ENCODE data around the gene MUSK. TPM values are rescaled to one million over a fixed set of nuclear protein-coding genes. Genes with fewer than 3 reads are reported as not detected.

The MUSK gene
- polyA plus RNA-seq, 1 donor (not counting 4 experiments of a cell fraction or from before 2014, with no cell fraction given) = not detected

DNA sequence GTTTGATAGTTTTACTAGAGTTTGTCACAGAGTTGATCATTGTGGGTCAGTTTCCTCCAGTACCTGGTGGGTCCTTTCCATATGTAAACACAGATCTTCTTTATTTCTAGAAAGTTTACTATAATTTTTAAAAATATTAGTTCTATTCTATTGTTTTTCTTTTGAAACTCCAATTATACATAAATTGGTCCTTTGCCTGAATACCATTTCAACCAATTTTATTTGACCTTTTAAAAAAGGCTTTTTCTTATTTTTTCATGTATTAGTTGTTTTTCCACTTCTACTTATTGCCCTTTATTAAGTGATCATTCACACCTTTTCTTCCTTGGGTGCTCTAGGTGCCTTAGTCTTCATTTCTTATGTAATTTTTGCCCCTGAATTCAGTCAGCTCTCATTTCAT lies 33.0 kb upstream of the MUSK start:
- Histone ChIP-seq H3K36me3 (ENCODE audit: control insufficient read depth in 2 of 2, extremely low read depth in 1 of 2, insufficient read depth in 2 of 2, low read length in 2 of 2) (no peaks in the 10 kb centered on the region), H3K9me3 (ENCODE audit: control insufficient read depth, low read depth, low read length) (peaks cover 2% of the 10 kb centered on the region), H3K79me2 (ENCODE audit: control insufficient read depth, insufficient read depth, low read length) (no peaks in the 10 kb centered on the region), H3K9ac (ENCODE audit: control insufficient read depth, extremely low read depth, insufficient read depth, low read length) (no peak overlapping the region), H3K4me1 (ENCODE audit: control insufficient read depth, extremely low read depth, insufficient read depth, low read length) (no peaks in the 10 kb centered on the region), H3K27me3 (ENCODE audit: control insufficient read depth, extremely low read depth, insufficient read depth, low read length) (no peaks in the 10 kb centered on the region), H4K20me1 (ENCODE audit: control insufficient read depth, extremely low read depth, insufficient read depth, low read length) (no peaks in the 10 kb centered on the region), H3K4me3 (ENCODE audit: control insufficient read depth in 2 of 3, extremely low read depth in 1 of 3, insufficient read depth in 2 of 3, low read depth in 1 of 3, low read length in 3 of 3) (no peak overlapping the region), H3K4me2 (ENCODE audit: control insufficient read depth, extremely low read depth, insufficient read depth, low read depth, low read length) (no peak overlapping the region), H2AFZ (ENCODE audit: control insufficient read depth, low read length) (no peak overlapping the region), H3K9me1 (ENCODE audit: control insufficient read depth, extremely low read depth, insufficient read depth, low read length) (no peaks in the 10 kb centered on the region), H3K27ac (ENCODE audit: control insufficient read depth, insufficient read depth, low read length) (no peak overlapping the region)
- dilution Hi-C loops (cut with MboI; ENCODE audit: extremely low pct_ligation_motif_present, low sequenced_read_pairs) = no loop called here
- FAIRE-seq (no peak), DNase-seq (ENCODE audit: low read depth, low spot score) (no peak)
- TF ChIP-seq, protein P1, sequence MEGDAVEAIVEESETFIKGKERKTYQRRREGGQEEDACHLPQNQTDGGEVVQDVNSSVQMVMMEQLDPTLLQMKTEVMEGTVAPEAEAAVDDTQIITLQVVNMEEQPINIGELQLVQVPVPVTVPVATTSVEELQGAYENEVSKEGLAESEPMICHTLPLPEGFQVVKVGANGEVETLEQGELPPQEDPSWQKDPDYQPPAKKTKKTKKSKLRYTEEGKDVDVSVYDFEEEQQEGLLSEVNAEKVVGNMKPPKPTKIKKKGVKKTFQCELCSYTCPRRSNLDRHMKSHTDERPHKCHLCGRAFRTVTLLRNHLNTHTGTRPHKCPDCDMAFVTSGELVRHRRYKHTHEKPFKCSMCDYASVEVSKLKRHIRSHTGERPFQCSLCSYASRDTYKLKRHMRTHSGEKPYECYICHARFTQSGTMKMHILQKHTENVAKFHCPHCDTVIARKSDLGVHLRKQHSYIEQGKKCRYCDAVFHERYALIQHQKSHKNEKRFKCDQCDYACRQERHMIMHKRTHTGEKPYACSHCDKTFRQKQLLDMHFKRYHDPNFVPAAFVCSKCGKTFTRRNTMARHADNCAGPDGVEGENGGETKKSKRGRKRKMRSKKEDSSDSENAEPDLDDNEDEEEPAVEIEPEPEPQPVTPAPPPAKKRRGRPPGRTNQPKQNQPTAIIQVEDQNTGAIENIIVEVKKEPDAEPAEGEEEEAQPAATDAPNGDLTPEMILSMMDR (optimal IDR thresholded peaks at IDR 0.05 in 1 of 3, IDR thresholded peaks at IDR 0.05 in 1 of 3, conservative IDR thresholded peaks at IDR 0.05 in 1 of 3; ENCODE audit: extremely low read depth in 1 of 3, insufficient read depth in 2 of 3, low read length in 3 of 3) = no peak
- no peak for TF ChIP-seq EZH2 (IDR thresholded peaks at IDR 0.05; ENCODE audit: low read length)

DNA sequence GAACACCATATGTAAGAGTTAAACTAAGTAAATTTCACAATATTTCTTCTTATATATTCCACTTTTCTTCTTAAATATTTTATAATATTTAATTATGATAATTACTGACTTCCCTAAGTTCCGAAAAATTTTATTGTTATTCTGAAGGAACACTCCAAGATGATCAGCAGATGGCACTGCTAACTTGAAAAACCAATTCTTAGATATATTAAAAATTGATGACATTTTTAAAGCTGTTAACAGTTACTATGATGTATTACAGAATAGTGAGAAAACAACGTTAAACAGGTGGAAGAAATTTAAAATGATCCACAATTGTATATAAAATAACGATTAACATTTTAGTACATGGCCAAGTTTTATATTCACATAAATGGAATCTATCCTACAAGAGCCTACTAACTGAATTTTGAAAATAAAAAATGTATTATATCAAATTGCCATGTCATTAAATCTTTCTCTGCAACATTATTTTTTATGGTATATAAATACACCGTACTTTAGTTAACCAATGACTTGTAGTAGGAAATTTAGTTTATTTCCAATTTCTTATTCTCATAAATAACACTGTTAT lies 30.1 kb upstream of the MUSK start:
- Histone ChIP-seq H3K4me1 (ENCODE audit: control insufficient read depth, extremely low read depth, insufficient read depth, low read length) (no peaks in the 10 kb centered on the region), H3K36me3 (ENCODE audit: control insufficient read depth in 2 of 2, extremely low read depth in 1 of 2, insufficient read depth in 2 of 2, low read length in 2 of 2) (no peaks in the 10 kb centered on the region), H3K4me3 (ENCODE audit: control insufficient read depth in 2 of 3, extremely low read depth in 1 of 3, insufficient read depth in 2 of 3, low read depth in 1 of 3, low read length in 3 of 3) (no peak overlapping the region), H3K27ac (ENCODE audit: control insufficient read depth, insufficient read depth, low read length) (no peak overlapping the region), H3K79me2 (ENCODE audit: control insufficient read depth, insufficient read depth, low read length) (no peaks in the 10 kb centered on the region), H3K4me2 (ENCODE audit: control insufficient read depth, extremely low read depth, insufficient read depth, low read depth, low read length) (no peak overlapping the region), H2AFZ (ENCODE audit: control insufficient read depth, low read length) (no peak overlapping the region), H3K9ac (ENCODE audit: control insufficient read depth, extremely low read depth, insufficient read depth, low read length) (no peak overlapping the region), H4K20me1 (ENCODE audit: control insufficient read depth, extremely low read depth, insufficient read depth, low read length) (no peaks in the 10 kb centered on the region), H3K27me3 (ENCODE audit: control insufficient read depth, extremely low read depth, insufficient read depth, low read length) (no peaks in the 10 kb centered on the region), H3K9me3 (ENCODE audit: control insufficient read depth, low read depth, low read length) (peaks cover 2% of the 10 kb centered on the region), H3K9me1 (ENCODE audit: control insufficient read depth, extremely low read depth, insufficient read depth, low read length) (no peaks in the 10 kb centered on the region)
- FAIRE-seq = no peak
- TF ChIP-seq, protein P1 (optimal IDR thresholded peaks at IDR 0.05 in 1 of 3, IDR thresholded peaks at IDR 0.05 in 1 of 3, conservative IDR thresholded peaks at IDR 0.05 in 1 of 3; ENCODE audit: extremely low read depth in 1 of 3, insufficient read depth in 2 of 3, low read length in 3 of 3) = peak in 1 of 3 experiments; percentile 23
- no peak for TF ChIP-seq EZH2 (IDR thresholded peaks at IDR 0.05; ENCODE audit: low read length)
- dilution Hi-C loops (cut with MboI; ENCODE audit: extremely low pct_ligation_motif_present, low sequenced_read_pairs) = no loop called here
- no peak for DNase-seq (ENCODE audit: low read depth, low spot score)

Data from keratinocyte (primary cell).